Gastroesophageal sphincter (tissue), 4 donors: ENCODE measurements around the gene EXOC2. TPM values are rescaled to one million over a fixed set of nuclear protein-coding genes. Genes with fewer than 3 reads are reported as not detected.

Experiments
- ATAC-seq: fragments of 150-250 bp; one replicate; pipeline ENCODE4 v1.9.1; 2016; ENCODE audit warnings: mild to moderate bottlenecking, moderate library complexity
- H3K27ac ChIP-seq, 4 donors: fragments of 200-600 bp; sonication (generic) in 3 of 4; 1 replicate in 3 of 4; 2 replicates in 1 of 4; pipeline ENCODE4 v1.5.1; 2016 to 2019
- H3K27me3 ChIP-seq: fragments of 200-600 bp; sonication (generic); one replicate; pipeline ENCODE4 v1.5.1; 2019
- H3K36me3 ChIP-seq, 2 donors: fragments of 200-600 bp; sonication (generic); one replicate each; pipeline ENCODE4 v1.5.1; 2019; ENCODE audit warnings: control low read depth in 1 of 2
- H3K4me1 ChIP-seq, 3 donors: fragments of 200-600 bp; sonication (generic); 1 replicate in 2 of 3; 2 replicates in 1 of 3; pipeline ENCODE4 v1.5.1; 2016 to 2019; ENCODE audit warnings: control low read depth in 2 of 3
- H3K4me3 ChIP-seq, 2 donors: fragments of 200-600 bp; sonication (generic); one replicate each; pipeline ENCODE4 v1.5.1; 2019; ENCODE audit warnings: mild to moderate bottlenecking in 1 of 2, moderate library complexity in 1 of 2
- H3K9me3 ChIP-seq, 3 donors: fragments of 200-600 bp; sonication (generic); one replicate each; pipeline ENCODE4 v1.5.1; 2017 to 2019; ENCODE audit warnings: control low read depth in 2 of 3
- EP300 ChIP-seq: sonication (generic); formaldehyde crosslinking; IDR thresholded peaks from one replicate; pipeline ENCODE4 v1.6.1; 2017; ENCODE audit warnings: antibody characterized with exemption, mild to moderate bottlenecking
- POLR2A ChIP-seq, 2 donors: fragments of 450-650 bp; IDR thresholded peaks; one replicate each; pipeline ENCODE4 v1.6.1; 2017; ENCODE audit warnings: antibody characterized with exemption in 2 of 2, mild to moderate bottlenecking in 2 of 2, moderate library complexity in 1 of 2
- POLR2AphosphoS5 ChIP-seq: sonication (generic); formaldehyde crosslinking; IDR thresholded peaks from one replicate; pipeline ENCODE4 v1.6.1; 2017; ENCODE audit warnings: antibody characterized with exemption
- WGBS, 2 donors: methylation state at CpG; one replicate each; pipeline ENCODE4 v1.1.5; 2018; ENCODE audit warnings: low coverage in 1 of 2; 5-methylcytosine and 5-hydroxymethylcytosine counted together
- total RNA-seq, 4 donors: library from RNA; depleted of rRNA; stranded (reverse); fragments of >200 nt; gene quantifications; one replicate each; pipeline ENCODE4 v1.1.0, GENCODE V29; 2016
- TF ChIP-seq, protein P1 (sequence below), 4 experiments: fragments of 200-600 bp in 2 of 4; fragments of 450-650 bp in 2 of 4; sonication (generic) in 1 of 4; IDR thresholded peaks; one replicate each; pipeline ENCODE4 v1.5.1; 2017 to 2019; ENCODE audit warnings: antibody characterized with exemption in 4 of 4, mild to moderate bottlenecking in 2 of 4, moderate library complexity in 2 of 4

EXOC2 gene
- total RNA-seq, 4 donors from 2014 or later: 17.8 to 39.2 (median 25.8) TPM

DNA sequence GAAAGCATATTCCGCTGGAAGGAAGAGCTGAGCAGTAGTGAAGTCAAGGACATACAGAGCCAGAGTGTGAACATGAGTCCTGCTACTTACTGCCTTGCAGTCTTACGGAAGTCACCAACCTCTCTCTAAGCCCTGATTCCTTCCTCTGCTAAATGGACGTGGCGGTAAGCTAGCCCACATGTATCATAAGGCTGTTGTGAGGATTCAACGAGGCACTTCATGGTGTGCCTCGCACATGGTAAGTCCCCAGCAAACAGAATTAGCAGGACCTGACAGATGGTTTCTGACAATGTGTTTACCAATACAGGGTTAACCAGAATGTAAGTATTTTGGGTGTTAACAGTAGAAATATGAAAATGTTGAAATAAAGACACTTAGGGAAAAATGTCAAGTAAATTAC lies 208.2 kb downstream of the EXOC2 start:
- TF ChIP-seq EP300 (no peak), POLR2A (IDR thresholded peaks at IDR 0.05) (no peak), POLR2AphosphoS5 (no peak)
- TF ChIP-seq, protein P1, sequence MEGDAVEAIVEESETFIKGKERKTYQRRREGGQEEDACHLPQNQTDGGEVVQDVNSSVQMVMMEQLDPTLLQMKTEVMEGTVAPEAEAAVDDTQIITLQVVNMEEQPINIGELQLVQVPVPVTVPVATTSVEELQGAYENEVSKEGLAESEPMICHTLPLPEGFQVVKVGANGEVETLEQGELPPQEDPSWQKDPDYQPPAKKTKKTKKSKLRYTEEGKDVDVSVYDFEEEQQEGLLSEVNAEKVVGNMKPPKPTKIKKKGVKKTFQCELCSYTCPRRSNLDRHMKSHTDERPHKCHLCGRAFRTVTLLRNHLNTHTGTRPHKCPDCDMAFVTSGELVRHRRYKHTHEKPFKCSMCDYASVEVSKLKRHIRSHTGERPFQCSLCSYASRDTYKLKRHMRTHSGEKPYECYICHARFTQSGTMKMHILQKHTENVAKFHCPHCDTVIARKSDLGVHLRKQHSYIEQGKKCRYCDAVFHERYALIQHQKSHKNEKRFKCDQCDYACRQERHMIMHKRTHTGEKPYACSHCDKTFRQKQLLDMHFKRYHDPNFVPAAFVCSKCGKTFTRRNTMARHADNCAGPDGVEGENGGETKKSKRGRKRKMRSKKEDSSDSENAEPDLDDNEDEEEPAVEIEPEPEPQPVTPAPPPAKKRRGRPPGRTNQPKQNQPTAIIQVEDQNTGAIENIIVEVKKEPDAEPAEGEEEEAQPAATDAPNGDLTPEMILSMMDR (IDR thresholded peaks at IDR 0.05): no peak
- no peaks in the 10 kb centered on the region for H3K27me3 ChIP-seq
- H3K36me3 ChIP-seq: peaks cover 0 to 57% of the 10 kb centered on the region in 2 donors
- no peak for ATAC-seq
- H3K9me3 ChIP-seq: no peaks in the 10 kb centered on the region
- no peak overlapping the region for H3K27ac ChIP-seq
- H3K4me1 ChIP-seq: no peaks in the 10 kb centered on the region
- H3K4me3 ChIP-seq: no peak overlapping the region
- 95 to 98% methylated on average over 5 to 6 of the region's 6 CpGs for WGBS, 2 donors

DNA sequence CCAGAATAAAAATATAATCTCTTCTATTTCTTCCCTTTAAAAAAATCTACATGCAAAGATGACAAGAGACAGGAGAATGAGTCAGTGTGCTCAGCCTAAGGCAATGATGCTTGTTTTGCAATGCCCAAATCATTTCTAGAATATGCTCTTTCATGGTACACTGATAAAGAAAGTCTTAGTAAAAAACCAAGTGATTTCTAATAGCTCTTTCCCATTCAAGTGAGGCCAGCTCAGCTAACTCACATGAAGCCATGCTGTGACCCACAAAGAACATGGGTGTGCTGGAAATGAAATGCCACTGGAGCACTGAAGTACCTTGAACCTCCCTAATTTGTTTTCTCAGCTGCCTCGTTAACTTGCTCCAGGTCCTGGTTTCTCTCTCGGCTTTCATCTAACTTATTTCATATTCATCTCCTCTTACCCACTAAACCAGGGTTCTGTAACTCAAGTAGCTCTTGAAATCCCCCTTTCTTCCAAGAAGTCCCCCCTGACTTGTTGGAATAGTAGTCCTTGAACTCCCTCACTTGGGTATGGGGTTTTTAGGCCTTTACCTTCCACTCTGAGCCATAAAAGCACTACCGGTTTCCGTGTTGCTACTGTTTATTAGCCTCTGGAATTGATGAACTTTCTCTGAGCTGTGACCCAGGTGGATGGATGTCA lies 208.7 kb downstream of the EXOC2 start:
- TF ChIP-seq POLR2A (IDR thresholded peaks at IDR 0.05) (no peak), EP300 (no peak), POLR2AphosphoS5 (no peak)
- TF ChIP-seq, protein P1 (IDR thresholded peaks at IDR 0.05): no peak

GRCh38 chr6:475314-475713 lies 217.6 kb downstream of the EXOC2 start:
- no peak for ATAC-seq
- TF ChIP-seq POLR2A (IDR thresholded peaks at IDR 0.05) (no peak), POLR2AphosphoS5 (no peak), EP300 (no peak)
- TF ChIP-seq, protein P1 (IDR thresholded peaks at IDR 0.05): no peak
- no peaks in the 10 kb centered on the region for H3K36me3 ChIP-seq
- WGBS, 2 donors: 34 to 41% methylated on average over 11 to 12 of the region's 14 CpGs
- peaks cover 22% of the 10 kb centered on the region for H3K27me3 ChIP-seq
- no peaks in the 10 kb centered on the region for H3K9me3 ChIP-seq
- no peak overlapping the region for H3K4me3 ChIP-seq
- H3K4me1 ChIP-seq: no peaks in the 10 kb centered on the region
- no peak overlapping the region for H3K27ac ChIP-seq

More for the DNA sequence above, 208.7 kb downstream of the EXOC2 start:
- 95 to 100% methylated on average over 2 to 3 of the region's 4 CpGs for WGBS, 2 donors
- no peak for ATAC-seq
- Histone ChIP-seq H3K9me3 (no peaks in the 10 kb centered on the region), H3K36me3 (peaks cover 0 to 52% of the 10 kb centered on the region in 2 donors), H3K27me3 (no peaks in the 10 kb centered on the region), H3K4me1 (no peaks in the 10 kb centered on the region), H3K27ac (no peak overlapping the region), H3K4me3 (no peak overlapping the region)

GRCh38 chr6:474453-475185 lies 218.3 kb downstream of the EXOC2 start:
- Histone ChIP-seq H3K9me3 (no peaks in the 10 kb centered on the region), H3K36me3 (no peaks in the 10 kb centered on the region), H3K27me3 (peaks cover 25% of the 10 kb centered on the region), H3K4me1 (no peaks in the 10 kb centered on the region), H3K27ac (no peak overlapping the region), H3K4me3 (no peak overlapping the region)
- TF ChIP-seq POLR2AphosphoS5: no peak
- no peak for TF ChIP-seq POLR2A (IDR thresholded peaks at IDR 0.05)
- TF ChIP-seq, protein P1 (IDR thresholded peaks at IDR 0.05): no peak
- TF ChIP-seq EP300: no peak
- ATAC-seq: no peak
- WGBS, 2 donors: 0 to 30% methylated on average over 2 to 17 of the region's 19 CpGs
